Measurements from ENCODE around the gene TK2.
A peak's percentile ranks its signal among the peaks of the same experiment; 100 is the strongest.
"Not testable (repeated sequence)": the region's sequence is repeated elsewhere in the genome, so short reads cannot be mapped to it uniquely, and the experiment has no call there.

TK2 gene

GRCh38 chr16:66501563-66501962 is 48.4 kb downstream of the TK2 start:
- DNase-seq, result not testable (repeated sequence)

- not testable (repeated sequence) for DNase-seq
These were observed 52.0 kb downstream of the TK2 start for GRCh38 chr16:66497921-66498320.

- not testable (repeated sequence) for DNase-seq
These were observed 53.7 kb downstream of the TK2 start for GRCh38 chr16:66496226-66496625.

DNA sequence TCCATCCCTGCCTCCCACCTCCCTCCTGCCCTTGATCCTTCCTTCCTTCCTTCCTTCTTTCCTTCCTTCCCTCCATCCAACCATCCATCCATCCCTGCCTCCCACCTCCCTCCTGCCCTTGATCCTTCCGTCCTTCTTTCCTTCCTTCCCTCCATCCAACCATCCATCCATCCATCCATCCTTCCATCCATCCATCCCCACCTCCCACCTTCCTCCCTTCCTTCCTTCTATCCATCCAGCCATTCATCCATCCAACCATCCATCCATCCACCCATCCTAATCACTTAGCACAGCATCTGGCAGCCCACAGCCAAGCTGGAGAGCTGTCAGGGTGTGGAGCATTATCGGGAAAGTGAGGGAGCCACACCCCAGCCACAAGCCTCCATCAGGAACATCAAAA is 54.5 kb downstream of the TK2 start:
- DNase-seq, result no peak

DNA sequence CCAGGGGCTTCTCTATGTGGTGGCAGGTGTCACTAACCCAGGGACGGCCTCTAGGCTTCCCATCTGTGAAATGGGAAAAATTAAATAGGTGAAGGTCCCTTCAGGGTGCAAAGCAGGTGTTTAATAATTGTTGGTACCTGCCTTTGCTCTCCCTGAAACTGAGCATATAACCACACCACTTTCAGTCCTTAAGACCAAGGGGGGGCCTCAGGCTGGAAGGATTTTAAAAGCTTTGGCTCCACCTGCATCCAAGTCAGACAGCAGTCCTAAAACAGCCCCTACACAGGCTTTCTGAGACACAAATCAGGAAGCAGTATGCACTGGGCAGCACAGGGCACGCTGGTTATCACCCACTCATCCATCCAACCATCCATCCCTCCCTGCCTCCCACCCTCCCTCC is 55.0 kb downstream of the TK2 start:
- no peak for DNase-seq

DNA sequence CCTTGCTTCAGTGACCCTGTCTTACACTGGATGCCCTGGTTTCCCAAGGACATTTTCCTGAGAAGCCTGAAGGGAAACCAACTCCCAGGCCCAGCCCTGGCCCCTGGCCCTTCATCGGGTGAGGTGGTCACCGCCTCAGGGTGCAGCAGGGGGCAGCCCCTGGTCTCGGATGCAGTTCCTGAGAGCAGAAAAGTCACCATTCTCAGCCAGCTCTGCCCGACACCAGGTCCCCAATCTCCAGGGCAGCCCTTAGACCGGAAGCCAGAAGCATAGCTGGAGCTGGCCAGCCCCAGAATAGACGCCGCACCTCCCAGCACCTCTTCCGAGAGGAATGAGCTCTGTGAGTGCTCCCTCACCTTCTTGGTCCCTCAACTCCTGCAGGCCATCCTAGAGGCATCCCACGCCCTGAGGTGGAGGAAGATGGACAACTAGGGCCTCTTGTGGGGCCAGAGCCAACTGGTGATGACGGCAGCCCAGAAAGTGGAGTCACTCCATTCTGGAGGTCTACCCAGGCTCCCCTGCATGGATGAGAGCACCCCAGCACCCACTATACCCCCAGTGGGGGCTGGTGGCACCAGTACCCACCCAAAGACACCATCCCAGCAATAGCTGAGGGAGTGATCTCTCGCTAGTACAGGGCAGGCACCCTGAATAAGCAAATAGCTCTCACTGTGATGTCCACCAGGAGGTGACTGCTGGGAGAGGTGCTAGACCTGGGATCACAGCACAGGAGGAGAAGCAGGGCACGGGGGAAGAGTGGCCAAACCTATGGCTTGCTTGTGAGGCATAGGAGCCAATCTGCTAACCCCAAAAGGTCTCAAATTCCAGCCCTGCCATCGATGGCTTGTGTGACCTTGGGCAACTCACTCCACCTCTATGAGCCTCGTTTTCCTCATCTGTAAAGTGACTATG is 56.2 kb downstream of the TK2 start:
- no peak for DNase-seq

GRCh38 chr16:66491716-66492064 is 58.2 kb downstream of the TK2 start:
- DNase-seq, result no peak

GRCh38 chr16:66490774-66491715 is 58.9 kb downstream of the TK2 start:
- no peak for DNase-seq

DNA sequence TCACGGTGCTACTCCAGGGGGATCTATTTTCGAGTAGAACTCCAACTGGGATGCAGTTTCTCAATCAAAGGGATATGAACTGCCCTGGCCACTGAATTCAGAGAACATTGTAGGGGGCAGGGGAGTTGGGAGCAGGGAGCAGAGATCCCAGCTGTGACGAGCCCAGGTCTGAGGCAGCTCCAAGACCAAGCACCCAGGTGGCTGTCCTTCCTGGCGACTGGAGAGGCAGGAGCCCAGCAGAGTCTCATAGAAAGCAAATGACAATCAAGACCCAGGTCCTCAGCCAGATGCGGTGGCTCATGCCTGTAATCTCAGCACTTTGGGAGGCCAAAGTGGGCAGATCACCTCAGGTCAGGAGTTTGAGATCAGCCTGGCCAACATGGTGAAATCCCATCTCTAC is 60.1 kb downstream of the TK2 start:
- no peak for DNase-seq

DNA sequence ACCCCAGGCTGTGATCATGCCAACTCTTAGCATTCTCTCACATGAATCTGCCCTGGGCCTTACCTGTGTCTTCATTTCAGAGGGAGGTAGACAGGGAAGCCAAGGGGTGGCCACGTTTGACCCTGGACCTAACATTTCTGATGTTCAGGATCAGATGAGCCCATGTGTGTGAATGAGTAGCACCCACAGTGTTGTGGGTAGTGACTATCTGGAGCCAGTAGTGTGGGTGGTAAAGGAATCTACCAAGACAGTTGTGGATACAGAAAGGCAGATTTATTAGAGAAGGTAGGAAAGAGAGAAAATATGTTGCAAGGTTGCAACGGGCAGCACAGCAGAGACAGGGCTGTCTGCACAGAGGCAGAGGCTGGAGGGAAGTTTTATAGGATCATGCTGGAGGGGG is 60.5 kb downstream of the TK2 start:
- no peak for DNase-seq

DNA sequence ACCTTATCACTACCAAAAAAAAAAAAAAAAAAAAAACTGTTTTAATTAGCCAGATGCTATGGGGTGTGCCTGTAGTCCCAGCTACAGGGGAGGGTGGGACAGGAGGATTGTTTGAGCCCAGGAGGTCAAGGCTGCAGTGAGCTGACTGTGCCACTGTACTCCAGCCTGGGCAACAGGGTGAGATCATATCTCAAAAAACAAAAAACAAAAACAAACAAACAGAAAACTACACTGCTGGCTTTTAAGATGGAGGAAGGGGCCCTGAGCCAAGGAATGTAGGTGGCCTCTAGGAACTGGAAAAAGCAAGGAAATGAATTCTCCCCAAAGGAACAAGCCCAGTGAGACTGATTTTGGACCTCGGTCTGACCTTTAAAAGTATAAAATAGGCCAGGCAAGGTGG is 61.4 kb downstream of the TK2 start:
- no peak for DNase-seq

DNA sequence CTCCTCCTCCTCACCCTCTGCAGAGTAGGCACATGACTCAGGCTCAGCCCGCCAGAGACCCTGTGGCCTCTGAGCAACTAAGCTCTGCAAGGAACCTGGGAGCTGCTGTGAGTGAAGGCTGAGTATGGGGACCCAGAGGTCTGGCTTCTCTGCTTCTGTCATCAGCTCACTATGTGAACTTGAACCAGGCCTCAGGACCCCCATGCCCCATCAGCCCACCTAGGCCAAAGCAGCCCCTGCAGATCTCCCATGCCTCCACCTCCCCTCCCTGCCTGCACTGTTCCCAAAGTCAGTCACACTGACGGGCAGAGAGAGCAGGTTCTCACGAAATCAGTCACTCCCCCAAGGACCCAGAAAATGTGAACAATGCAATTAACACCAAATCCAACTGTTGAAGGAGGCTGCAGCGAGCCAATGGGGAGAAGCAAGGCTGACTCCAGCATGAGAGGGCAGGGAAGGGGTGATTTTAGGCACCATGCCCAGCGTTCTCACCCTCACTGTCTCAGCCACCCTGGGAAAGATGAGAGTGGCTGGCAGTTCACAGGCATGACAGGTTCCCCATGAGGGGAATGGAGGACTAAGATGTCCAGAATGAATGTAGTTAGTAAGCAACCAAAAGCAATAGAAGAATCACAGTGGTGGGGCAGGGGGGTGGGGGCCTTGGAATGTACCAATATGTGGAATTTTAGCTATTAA is 62.2 kb downstream of the TK2 start:
- no peak for DNase-seq

- DNase-seq, result no peak
These were observed 62.9 kb downstream of the TK2 start for GRCh38 chr16:66486773-66487579.

DNA sequence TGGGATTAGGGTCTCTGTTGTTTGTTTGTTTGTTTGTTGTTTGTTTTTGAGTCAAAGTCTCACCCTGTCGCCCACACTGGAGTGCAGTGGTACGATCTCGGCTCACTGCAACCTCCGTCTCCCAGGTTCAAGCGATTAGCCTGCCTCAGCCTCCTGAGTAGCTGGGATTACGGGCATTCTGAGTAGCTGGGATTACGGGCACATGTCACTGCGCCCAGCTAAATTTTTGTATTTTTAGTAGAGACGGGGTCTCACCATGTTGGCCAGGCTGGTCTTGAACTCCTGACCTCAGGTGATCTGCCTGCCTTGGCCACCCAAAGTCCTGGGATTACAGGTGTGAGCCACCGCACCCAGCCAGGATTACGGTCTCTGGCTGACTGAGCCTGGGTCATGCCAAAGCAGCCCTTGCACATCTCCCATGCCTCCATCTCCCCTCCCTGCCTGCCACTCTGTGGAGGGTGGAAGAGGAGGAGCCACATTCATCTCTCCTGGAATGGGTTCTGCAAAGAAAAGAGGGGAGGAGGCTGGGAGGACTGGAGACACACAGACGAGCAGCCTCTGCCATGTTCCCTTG is 63.6 kb downstream of the TK2 start:
- DNase-seq, result no peak

DNA sequence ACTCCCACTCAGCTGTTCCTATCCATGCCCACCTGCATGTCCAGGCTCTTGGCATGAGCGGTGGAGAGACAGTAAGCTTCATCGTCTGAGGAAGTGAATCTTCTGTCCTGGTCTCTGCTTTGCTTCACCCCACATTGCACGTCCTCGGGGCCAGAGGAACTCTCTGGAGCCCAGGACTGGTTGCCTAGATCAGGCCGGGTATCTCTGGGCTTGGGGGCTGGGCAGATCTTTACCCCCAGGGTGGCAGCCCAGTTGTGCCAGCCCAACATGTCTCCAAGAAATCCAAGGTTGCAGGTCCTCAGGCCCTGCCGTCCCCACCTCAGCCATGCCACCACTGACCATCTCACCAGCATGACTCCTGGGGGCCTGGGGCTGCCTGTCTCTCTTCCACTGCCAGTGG is 64.5 kb downstream of the TK2 start:
- DNase-seq, result no peak

DNA sequence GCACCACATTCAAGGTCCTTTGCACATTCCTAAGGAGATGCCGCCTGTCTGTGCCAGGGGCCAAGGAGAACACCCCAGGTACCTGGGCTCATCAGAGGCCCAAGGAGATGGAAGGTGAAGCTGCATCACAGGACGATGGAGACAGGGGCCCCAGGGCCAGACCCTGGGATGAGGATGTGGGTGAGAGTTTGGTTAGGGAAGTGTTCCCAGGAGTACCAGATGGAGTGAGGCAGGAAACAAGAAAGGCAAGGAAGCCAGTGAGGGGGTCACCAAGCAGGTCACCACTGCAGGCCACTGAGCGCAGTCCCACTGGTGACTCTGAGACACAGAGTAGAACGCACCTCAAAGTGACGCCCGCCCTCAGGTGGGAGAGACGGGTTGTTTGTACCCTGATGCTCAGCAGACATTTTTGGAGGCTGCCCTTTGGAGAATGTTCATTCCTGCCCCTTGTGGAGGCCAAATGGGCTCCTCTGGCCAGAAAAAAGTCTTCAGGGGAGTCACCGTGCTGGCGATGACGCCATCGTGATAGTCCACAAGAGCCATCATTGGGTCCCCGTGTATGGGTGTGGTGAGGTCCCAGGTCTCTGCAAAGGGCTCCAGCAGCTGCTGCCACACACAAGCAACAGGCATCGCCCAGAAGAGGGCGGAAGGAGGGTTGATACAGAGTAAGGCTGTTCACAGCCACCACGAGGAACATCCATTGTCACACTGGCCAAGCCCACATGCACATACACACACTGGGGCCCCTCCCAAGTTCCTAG is 65.3 kb downstream of the TK2 start:
- no peak for DNase-seq

- peak; percentile 73 for DNase-seq
These were observed 66.1 kb downstream of the TK2 start for GRCh38 chr16:66483689-66484452.

GRCh38 chr16:66481943-66482390 is 68.0 kb downstream of the TK2 start:
- no peak for DNase-seq

GRCh38 chr16:66481081-66481942 is 68.6 kb downstream of the TK2 start:
- DNase-seq, result no peak
